Activated naive CD8-positive, alpha-beta T cell treated with anti-CD3 and anti-CD28 coated beads, Interleukin-2, amount 50 U/mL, for 24 hours (primary cell): ENCODE results near the gene SLC49A3.
"Not testable (repeated sequence)": the region's sequence is repeated elsewhere in the genome, so short reads cannot be mapped to it uniquely, and the experiment has no call there.

ENCODE experiments used
- ATAC-seq: fragments of 150-1000 bp; cut with Tn5 transposase; one replicate; pipeline ENCODE4 v1.10.0; 2021
- DNase-seq: peaks from one replicate; pipeline ENCODE4 v3.0.0; 2021
- H3K27ac Mint-ChIP-seq: one replicate; pipeline ENCODE4 v1.8.0; 2021; ENCODE audit warnings: mild to moderate bottlenecking, mixed read lengths
- H3K27me3 Mint-ChIP-seq: one replicate; pipeline ENCODE4 v1.8.0; 2021; ENCODE audit warnings: mixed read lengths
- H3K36me3 Mint-ChIP-seq: one replicate; pipeline ENCODE4 v1.8.0; 2021; ENCODE audit warnings: low read depth, mixed read lengths
- H3K4me1 Mint-ChIP-seq: one replicate; pipeline ENCODE4 v1.8.0; 2021; ENCODE audit warnings: mixed read lengths
- H3K4me3 Mint-ChIP-seq: one replicate; pipeline ENCODE4 v1.8.0; 2021; ENCODE audit warnings: mild to moderate bottlenecking, moderate library complexity, mixed read lengths
- H3K9me3 Mint-ChIP-seq: one replicate; pipeline ENCODE4 v1.8.0; 2021; ENCODE audit warnings: mixed read lengths

The SLC49A3 gene

GRCh38 chr4:635851-636627, 52.9 kb downstream of the SLC49A3 start:
- no peak for ATAC-seq

GRCh38 chr4:635066-635835, 53.7 kb downstream of the SLC49A3 start:
- not testable (repeated sequence) for H3K27me3 Mint-ChIP-seq, H3K4me1 Mint-ChIP-seq, H3K27ac Mint-ChIP-seq, DNase-seq, ATAC-seq, H3K4me3 Mint-ChIP-seq, H3K36me3 Mint-ChIP-seq
- peaks cover 16% of the 10 kb centered on the region for H3K9me3 Mint-ChIP-seq

More at GRCh38 chr4:635851-636627, 52.9 kb downstream of the SLC49A3 start:
- Mint-ChIP-seq H3K4me3 (no peak overlapping the region), H3K27me3 (peaks cover 9% of the 10 kb centered on the region), H3K4me1 (no peaks in the 10 kb centered on the region), H3K9me3 (peaks cover 13% of the 10 kb centered on the region), H3K36me3 (no peaks in the 10 kb centered on the region), H3K27ac (no peak overlapping the region)
- DNase-seq: no peak

GRCh38 chr4:634599-634985, 54.4 kb downstream of the SLC49A3 start:
- Mint-ChIP-seq H3K4me3 (no peak overlapping the region), H3K27me3 (peaks cover 5% of the 10 kb centered on the region), H3K36me3 (no peaks in the 10 kb centered on the region), H3K27ac (no peak overlapping the region), H3K9me3 (peaks cover 16% of the 10 kb centered on the region), H3K4me1 (no peaks in the 10 kb centered on the region)
- ATAC-seq (no peak), DNase-seq (no peak)

GRCh38 chr4:633976-634598, 54.9 kb downstream of the SLC49A3 start:
- DNase-seq (no peak), ATAC-seq (no peak)
- Mint-ChIP-seq H3K27ac (no peak overlapping the region), H3K27me3 (peaks cover 5% of the 10 kb centered on the region), H3K4me3 (no peak overlapping the region), H3K4me1 (no peaks in the 10 kb centered on the region), H3K36me3 (no peaks in the 10 kb centered on the region), H3K9me3 (peaks cover 16% of the 10 kb centered on the region)

GRCh38 chr4:633406-633805, 55.5 kb downstream of the SLC49A3 start:
- Mint-ChIP-seq H3K4me3 (no peak overlapping the region), H3K36me3 (no peaks in the 10 kb centered on the region), H3K27ac (no peak overlapping the region), H3K9me3 (peaks cover 16% of the 10 kb centered on the region), H3K27me3 (peaks cover 5% of the 10 kb centered on the region), H3K4me1 (no peaks in the 10 kb centered on the region)
- ATAC-seq (no peak), DNase-seq (no peak)

- Mint-ChIP-seq H3K27me3 (peaks cover 4% of the 10 kb centered on the region), H3K9me3 (peaks cover 16% of the 10 kb centered on the region), H3K4me3 (no peak overlapping the region), H3K4me1 (no peaks in the 10 kb centered on the region), H3K36me3 (no peaks in the 10 kb centered on the region), H3K27ac (no peak overlapping the region)
- no peak for ATAC-seq
- DNase-seq: no peak
Observed at GRCh38 chr4:632926-633325, 56.0 kb downstream of the SLC49A3 start.

GRCh38 chr4:632196-632790, 56.7 kb downstream of the SLC49A3 start:
- DNase-seq (no peak), ATAC-seq (no peak)
- Mint-ChIP-seq H3K4me3 (no peak overlapping the region), H3K36me3 (no peaks in the 10 kb centered on the region), H3K4me1 (no peaks in the 10 kb centered on the region), H3K9me3 (peaks cover 16% of the 10 kb centered on the region), H3K27ac (no peak overlapping the region), H3K27me3 (peaks cover under 1% of the 10 kb centered on the region)
